Chondrocyte (in vitro differentiated cells): ENCODE data around the gene SMIM41. TPM values are rescaled to one million over a fixed set of nuclear protein-coding genes. Genes with fewer than 3 reads are reported as not detected.
A peak's percentile ranks its signal among the peaks of the same experiment; 100 is the strongest.

Source experiments
- DNase-seq: peaks from one replicate; pipeline ENCODE4 v3.0.0; 2021; ENCODE audit warnings: mixed read lengths, low spot score
- H3K27ac Mint-ChIP-seq: one replicate; pipeline ENCODE4 v1.8.0; 2021; ENCODE audit warnings: mild to moderate bottlenecking, moderate library complexity, mixed read lengths; ENCODE audit not compliant: unreplicated experiment
- H3K27me3 Mint-ChIP-seq: 2 replicates; pipeline ENCODE4 v1.8.0; 2021; ENCODE audit warnings: low read depth, mixed read lengths
- H3K36me3 Mint-ChIP-seq: 2 replicates; pipeline ENCODE4 v1.8.0; 2021; ENCODE audit warnings: low read depth, mixed read lengths
- H3K4me1 Mint-ChIP-seq: 2 replicates; pipeline ENCODE4 v1.8.0; 2021; ENCODE audit warnings: low read depth, mild to moderate bottlenecking, mixed read lengths
- H3K4me3 Mint-ChIP-seq: one replicate; pipeline ENCODE4 v1.8.0; 2021; ENCODE audit warnings: mild to moderate bottlenecking, moderate library complexity, mixed read lengths; ENCODE audit not compliant: unreplicated experiment
- H3K9me3 Mint-ChIP-seq: 2 replicates; pipeline ENCODE4 v1.8.0; 2021; ENCODE audit warnings: low read depth, mixed read lengths
- CTCF ChIP-seq: fragments of 200-600 bp; sonication (generic); IDR thresholded peaks from 2 replicates; pipeline ENCODE4 v1.5.0; 2021; ENCODE audit warnings: antibody characterized with exemption, mild to moderate bottlenecking, moderate library complexity
- total RNA-seq: library from RNA; stranded (reverse); gene quantifications from 3 replicates; pipeline ENCODE4 v1.2.1, GENCODE V29; 2021

SMIM41 gene
- total RNA-seq, 1 donor from 2014 or later, result not detected

- peaks cover 70% of the 10 kb centered on the region for H3K4me1 Mint-ChIP-seq
- peak overlapping the region; percentile 93 for H3K27ac Mint-ChIP-seq
- no peak for DNase-seq
- H3K36me3 Mint-ChIP-seq, result no peaks in the 10 kb centered on the region
- H3K9me3 Mint-ChIP-seq, result no peaks in the 10 kb centered on the region
- no peaks in the 10 kb centered on the region for H3K27me3 Mint-ChIP-seq
- TF ChIP-seq CTCF, result no peak
- H3K4me3 Mint-ChIP-seq, result no peak overlapping the region
These were observed 69.1 kb downstream of the SMIM41 start for GRCh38 chr12:52148464-52149181.

- H3K4me3 Mint-ChIP-seq, result no peak overlapping the region
- H3K27me3 Mint-ChIP-seq, result no peaks in the 10 kb centered on the region
- H3K4me1 Mint-ChIP-seq, result peaks cover 64% of the 10 kb centered on the region
- no peaks in the 10 kb centered on the region for H3K9me3 Mint-ChIP-seq
- peak overlapping the region; percentile 93 for H3K27ac Mint-ChIP-seq
- H3K36me3 Mint-ChIP-seq, result no peaks in the 10 kb centered on the region
- no peak for TF ChIP-seq CTCF
- DNase-seq, result no peak
These were observed 69.7 kb downstream of the SMIM41 start for GRCh38 chr12:52149182-52149641.

- peak overlapping the region; percentile 93 for H3K27ac Mint-ChIP-seq
- H3K36me3 Mint-ChIP-seq, result no peaks in the 10 kb centered on the region
- H3K27me3 Mint-ChIP-seq, result no peaks in the 10 kb centered on the region
- H3K4me1 Mint-ChIP-seq, result peaks cover 61% of the 10 kb centered on the region
- no peak overlapping the region for H3K4me3 Mint-ChIP-seq
- no peak for DNase-seq
- no peaks in the 10 kb centered on the region for H3K9me3 Mint-ChIP-seq
- TF ChIP-seq CTCF, result no peak
These were observed 70.2 kb downstream of the SMIM41 start for GRCh38 chr12:52149651-52150241.

- no peak for TF ChIP-seq CTCF
- Mint-ChIP-seq H3K4me1 (peaks cover 61% of the 10 kb centered on the region), H3K36me3 (no peaks in the 10 kb centered on the region), H3K4me3 (no peak overlapping the region), H3K9me3 (no peaks in the 10 kb centered on the region), H3K27me3 (no peaks in the 10 kb centered on the region), H3K27ac (peak overlapping the region; percentile 65)
- no peak for DNase-seq
These were observed 71.8 kb downstream of the SMIM41 start for GRCh38 chr12:52151153-52151836.
